ENCODE results near the gene CAB39.

Gene CAB39

DNA sequence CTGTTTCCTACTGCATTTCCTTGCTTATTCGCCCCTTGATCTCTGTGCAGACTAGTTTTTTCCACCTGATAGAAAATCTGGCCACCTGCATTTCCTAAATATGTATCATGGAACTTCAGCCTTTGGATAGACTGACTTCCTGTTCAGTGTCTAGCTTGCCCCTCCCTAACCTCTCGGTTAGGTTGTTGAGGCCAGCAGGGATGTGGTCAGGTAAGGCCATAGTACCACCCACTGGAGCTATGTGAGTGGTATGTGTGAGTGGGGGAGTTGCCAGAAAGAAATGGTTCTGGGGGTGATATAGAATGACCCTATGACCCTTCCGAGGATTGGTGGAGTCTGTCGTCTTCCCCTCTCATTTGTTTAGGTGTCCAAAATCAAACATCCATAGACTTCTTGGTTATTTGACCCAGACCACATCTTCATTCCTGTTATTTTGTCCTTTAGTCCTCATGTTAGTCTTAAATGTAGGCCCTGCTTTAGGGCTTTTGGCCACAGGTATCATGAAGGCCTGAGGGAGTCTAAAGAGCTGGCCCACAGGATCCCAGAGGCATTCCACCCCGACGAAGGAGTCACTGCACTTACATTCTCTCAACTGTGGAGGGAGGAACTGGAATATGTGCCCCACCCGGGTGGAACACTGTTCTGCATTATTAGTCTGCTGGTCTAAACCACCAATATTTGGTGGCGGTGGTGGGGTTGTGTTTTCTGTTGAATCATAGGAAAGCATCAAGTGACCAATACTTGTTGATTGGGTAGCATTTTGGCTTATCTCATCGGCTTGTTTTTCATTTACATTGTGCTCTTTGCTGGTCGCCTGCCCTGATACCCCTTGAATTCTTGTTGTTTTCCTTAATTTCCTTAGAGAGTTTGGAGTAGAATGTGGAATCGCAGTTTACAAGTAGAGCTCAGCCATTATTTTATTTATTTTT, 21.9 kb downstream of the CAB39 start:
- Histone ChIP-seq H3K4me1 (ENCODE audit: control insufficient read depth, insufficient read depth, low read length) (peaks cover 15% of the 10 kb centered on the region), H3K27ac (ENCODE audit: low read depth, low read length) (no peak overlapping the region), H3K9ac (ENCODE audit: low read length) (no peak overlapping the region), H3K27me3 (ENCODE audit: control insufficient read depth, insufficient read depth, low read length) (no peaks in the 10 kb centered on the region), H3K4me3 (ENCODE audit: low read depth, low read length) (no peak overlapping the region), H3K9me3 (ENCODE audit: control insufficient read depth, insufficient read depth, low read depth, low read length) (no peaks in the 10 kb centered on the region), H3K36me3 (ENCODE audit: control insufficient read depth, insufficient read depth, low read length) (no peaks in the 10 kb centered on the region)

- Histone ChIP-seq H3K27me3 (ENCODE audit: control insufficient read depth, insufficient read depth, low read length) (no peaks in the 10 kb centered on the region), H3K36me3 (ENCODE audit: control insufficient read depth, insufficient read depth, low read length) (no peaks in the 10 kb centered on the region), H3K27ac (ENCODE audit: low read depth, low read length) (no peak overlapping the region), H3K9me3 (ENCODE audit: control insufficient read depth, insufficient read depth, low read depth, low read length) (no peaks in the 10 kb centered on the region), H3K4me1 (ENCODE audit: control insufficient read depth, insufficient read depth, low read length) (peaks cover 14% of the 10 kb centered on the region), H3K4me3 (ENCODE audit: low read depth, low read length) (no peak overlapping the region), H3K9ac (ENCODE audit: low read length) (no peak overlapping the region)
Observed at GRCh38 chr2:230735884-230736283, 23.2 kb downstream of the CAB39 start.

GRCh38 chr2:230737300-230737699, 24.7 kb downstream of the CAB39 start:
- Histone ChIP-seq H3K4me1 (ENCODE audit: control insufficient read depth, insufficient read depth, low read length) (peaks cover 11% of the 10 kb centered on the region), H3K27ac (ENCODE audit: low read depth, low read length) (no peak overlapping the region), H3K36me3 (ENCODE audit: control insufficient read depth, insufficient read depth, low read length) (0 out of 2 replicates have a peak, but pooled peaks cover 4% of the 10 kb centered on the region), H3K27me3 (ENCODE audit: control insufficient read depth, insufficient read depth, low read length) (no peaks in the 10 kb centered on the region), H3K9ac (ENCODE audit: low read length) (no peak overlapping the region), H3K9me3 (ENCODE audit: control insufficient read depth, insufficient read depth, low read depth, low read length) (no peaks in the 10 kb centered on the region), H3K4me3 (ENCODE audit: low read depth, low read length) (no peak overlapping the region)

- H3K4me3 ChIP-seq (ENCODE audit: low read depth, low read length), result no peak overlapping the region
- no peaks in the 10 kb centered on the region for H3K9me3 ChIP-seq (ENCODE audit: control insufficient read depth, insufficient read depth, low read depth, low read length)
- peaks cover 11% of the 10 kb centered on the region for H3K4me1 ChIP-seq (ENCODE audit: control insufficient read depth, insufficient read depth, low read length)
- no peaks in the 10 kb centered on the region for H3K27me3 ChIP-seq (ENCODE audit: control insufficient read depth, insufficient read depth, low read length)
- no peak overlapping the region for H3K9ac ChIP-seq (ENCODE audit: low read length)
- no peak overlapping the region for H3K27ac ChIP-seq (ENCODE audit: low read depth, low read length)
- H3K36me3 ChIP-seq (ENCODE audit: control insufficient read depth, insufficient read depth, low read length), result 0 out of 2 replicates have a peak, but pooled peaks cover 4% of the 10 kb centered on the region
Observed at GRCh38 chr2:230737791-230738226, 25.2 kb downstream of the CAB39 start.

DNA sequence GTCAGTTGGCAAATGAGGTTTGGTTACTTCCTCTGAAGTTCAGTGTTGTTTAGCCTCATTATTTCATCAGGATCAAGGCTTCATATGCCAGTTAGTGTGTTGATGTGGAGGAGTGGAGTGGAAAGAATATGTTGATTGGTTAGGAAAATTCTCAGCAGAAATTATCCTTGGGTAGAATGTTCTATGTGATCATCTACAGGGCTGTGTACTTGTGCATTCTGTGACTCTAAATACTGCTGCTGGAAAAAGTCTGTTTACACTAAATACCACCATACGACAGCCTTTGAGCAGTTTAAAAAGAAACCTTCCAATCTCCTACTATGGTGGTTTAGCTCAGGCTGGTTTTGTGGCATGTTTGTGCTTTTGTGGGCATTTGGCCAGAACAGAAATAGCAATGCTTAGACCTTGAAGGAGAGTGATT, 25.8 kb downstream of the CAB39 start:
- Histone ChIP-seq H3K4me1 (ENCODE audit: control insufficient read depth, insufficient read depth, low read length) (peaks cover 11% of the 10 kb centered on the region), H3K4me3 (ENCODE audit: low read depth, low read length) (no peak overlapping the region), H3K36me3 (ENCODE audit: control insufficient read depth, insufficient read depth, low read length) (0 out of 2 replicates have a peak, but pooled peaks cover 4% of the 10 kb centered on the region), H3K9ac (ENCODE audit: low read length) (no peak overlapping the region), H3K9me3 (ENCODE audit: control insufficient read depth, insufficient read depth, low read depth, low read length) (no peaks in the 10 kb centered on the region), H3K27me3 (ENCODE audit: control insufficient read depth, insufficient read depth, low read length) (no peaks in the 10 kb centered on the region), H3K27ac (ENCODE audit: low read depth, low read length) (no peak overlapping the region)

DNA sequence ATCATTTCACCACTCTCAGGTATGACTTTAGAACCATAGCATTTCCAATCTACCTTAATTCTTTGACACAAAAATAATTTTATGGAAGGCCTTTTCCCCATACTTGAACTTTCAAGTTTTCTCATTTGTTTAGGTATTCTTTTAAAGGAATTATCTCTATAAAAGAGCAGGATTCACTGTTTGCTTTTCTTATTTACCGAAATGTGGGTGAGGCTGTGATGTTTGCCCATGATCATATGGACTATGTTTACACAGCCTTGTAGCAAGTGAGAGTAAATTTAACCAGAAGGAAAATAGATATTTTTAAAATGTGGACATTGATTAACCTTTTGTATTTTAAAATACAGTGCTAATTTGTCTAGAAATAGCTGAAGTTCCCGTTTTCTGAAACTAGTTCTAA, 26.3 kb downstream of the CAB39 start:
- Histone ChIP-seq H3K9me3 (ENCODE audit: control insufficient read depth, insufficient read depth, low read depth, low read length) (no peaks in the 10 kb centered on the region), H3K27me3 (ENCODE audit: control insufficient read depth, insufficient read depth, low read length) (no peaks in the 10 kb centered on the region), H3K9ac (ENCODE audit: low read length) (no peak overlapping the region), H3K36me3 (ENCODE audit: control insufficient read depth, insufficient read depth, low read length) (0 out of 2 replicates have a peak, but pooled peaks cover 4% of the 10 kb centered on the region), H3K4me1 (ENCODE audit: control insufficient read depth, insufficient read depth, low read length) (peaks cover 9% of the 10 kb centered on the region), H3K4me3 (ENCODE audit: low read depth, low read length) (no peak overlapping the region), H3K27ac (ENCODE audit: low read depth, low read length) (no peak overlapping the region)

- Histone ChIP-seq H3K9ac (ENCODE audit: low read length) (no peak overlapping the region), H3K36me3 (ENCODE audit: control insufficient read depth, insufficient read depth, low read length) (0 out of 2 replicates have a peak, but pooled peaks cover 4% of the 10 kb centered on the region), H3K9me3 (ENCODE audit: control insufficient read depth, insufficient read depth, low read depth, low read length) (no peaks in the 10 kb centered on the region), H3K27ac (ENCODE audit: low read depth, low read length) (no peak overlapping the region), H3K4me1 (ENCODE audit: control insufficient read depth, insufficient read depth, low read length) (peaks cover 5% of the 10 kb centered on the region), H3K27me3 (ENCODE audit: control insufficient read depth, insufficient read depth, low read length) (no peaks in the 10 kb centered on the region), H3K4me3 (ENCODE audit: low read depth, low read length) (no peak overlapping the region)
Observed at GRCh38 chr2:230739961-230740360, 27.3 kb downstream of the CAB39 start.

DNA sequence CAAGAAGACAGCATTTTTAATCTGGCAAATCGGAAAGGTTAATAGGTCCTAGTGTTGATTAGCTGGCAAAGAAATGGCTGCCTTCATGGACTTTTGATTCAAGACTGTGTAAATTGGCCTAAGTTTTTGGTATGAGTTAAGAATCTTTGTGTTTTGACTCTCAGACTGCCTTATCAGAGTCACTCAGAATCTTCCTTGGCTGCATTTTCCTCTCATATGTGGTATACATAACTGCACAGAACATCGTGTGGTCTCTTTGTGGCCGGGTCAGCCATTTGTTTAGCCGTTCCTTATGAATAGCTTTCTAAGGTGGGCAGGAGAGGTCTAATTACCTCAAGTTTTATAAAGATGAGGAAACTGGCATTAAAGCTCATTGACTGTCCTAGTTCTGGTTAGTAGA, 30.1 kb downstream of the CAB39 start:
- peaks cover 5% of the 10 kb centered on the region for H3K4me1 ChIP-seq (ENCODE audit: control insufficient read depth, insufficient read depth, low read length)
- H3K4me3 ChIP-seq (ENCODE audit: low read depth, low read length), result no peak overlapping the region
- no peak overlapping the region for H3K9ac ChIP-seq (ENCODE audit: low read length)
- H3K27ac ChIP-seq (ENCODE audit: low read depth, low read length), result no peak overlapping the region
- H3K36me3 ChIP-seq (ENCODE audit: control insufficient read depth, insufficient read depth, low read length), result 0 out of 2 replicates have a peak, but pooled peaks cover 4% of the 10 kb centered on the region
- H3K27me3 ChIP-seq (ENCODE audit: control insufficient read depth, insufficient read depth, low read length), result no peaks in the 10 kb centered on the region
- no peaks in the 10 kb centered on the region for H3K9me3 ChIP-seq (ENCODE audit: control insufficient read depth, insufficient read depth, low read depth, low read length)

DNA sequence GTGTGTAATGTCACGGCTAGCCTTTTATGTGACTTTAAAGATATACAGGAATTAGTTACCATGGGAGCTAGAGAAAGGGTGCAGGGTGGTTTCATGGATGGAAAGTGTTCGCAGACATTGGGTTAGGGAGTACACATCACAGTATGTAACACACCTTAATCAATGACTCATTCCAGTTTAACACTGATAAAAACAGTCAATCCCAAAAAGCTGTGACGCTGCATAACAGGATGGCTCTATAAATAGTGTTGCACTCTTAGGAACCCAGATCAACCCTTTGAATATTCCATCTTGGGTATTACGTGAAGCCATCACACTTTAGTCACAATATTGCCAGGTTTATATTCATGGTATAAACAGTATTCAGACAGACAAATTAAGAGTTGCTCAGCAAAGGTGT, 33.6 kb downstream of the CAB39 start:
- Histone ChIP-seq H3K9me3 (ENCODE audit: control insufficient read depth, insufficient read depth, low read depth, low read length) (no peaks in the 10 kb centered on the region), H3K9ac (ENCODE audit: low read length) (no peak overlapping the region), H3K36me3 (ENCODE audit: control insufficient read depth, insufficient read depth, low read length) (0 out of 2 replicates have a peak, but pooled peaks cover 2% of the 10 kb centered on the region), H3K27me3 (ENCODE audit: control insufficient read depth, insufficient read depth, low read length) (no peaks in the 10 kb centered on the region), H3K27ac (ENCODE audit: low read depth, low read length) (no peak overlapping the region), H3K4me1 (ENCODE audit: control insufficient read depth, insufficient read depth, low read length) (no peaks in the 10 kb centered on the region), H3K4me3 (ENCODE audit: low read depth, low read length) (no peak overlapping the region)

- Histone ChIP-seq H3K9ac (ENCODE audit: low read length) (no peak overlapping the region), H3K27me3 (ENCODE audit: control insufficient read depth, insufficient read depth, low read length) (no peaks in the 10 kb centered on the region), H3K36me3 (ENCODE audit: control insufficient read depth, insufficient read depth, low read length) (no peaks in the 10 kb centered on the region), H3K4me3 (ENCODE audit: low read depth, low read length) (no peak overlapping the region), H3K4me1 (ENCODE audit: control insufficient read depth, insufficient read depth, low read length) (no peaks in the 10 kb centered on the region), H3K9me3 (ENCODE audit: control insufficient read depth, insufficient read depth, low read depth, low read length) (no peaks in the 10 kb centered on the region), H3K27ac (ENCODE audit: low read depth, low read length) (no peak overlapping the region)
Observed at GRCh38 chr2:230748087-230748486, 35.4 kb downstream of the CAB39 start.

DNA sequence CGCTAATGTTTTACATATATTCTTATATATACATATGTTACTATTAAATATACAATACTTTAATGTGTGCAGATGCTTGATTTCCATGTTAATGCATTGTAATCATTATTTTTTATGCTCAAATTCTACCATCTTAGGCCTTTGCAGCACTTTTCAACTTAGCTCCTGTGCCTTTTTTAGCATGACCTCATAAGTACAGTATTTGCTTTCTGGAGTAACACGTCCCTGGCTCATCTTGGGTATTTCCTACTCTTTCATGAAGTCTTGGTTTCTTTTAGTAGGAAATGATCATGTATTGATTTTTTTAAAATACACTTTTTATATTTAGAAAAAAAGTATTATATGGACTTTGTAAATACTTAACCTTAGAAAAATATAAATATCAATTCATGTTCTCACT, 36.5 kb downstream of the CAB39 start:
- H3K4me1 ChIP-seq (ENCODE audit: control insufficient read depth, insufficient read depth, low read length), result no peaks in the 10 kb centered on the region
- no peaks in the 10 kb centered on the region for H3K9me3 ChIP-seq (ENCODE audit: control insufficient read depth, insufficient read depth, low read depth, low read length)
- no peak overlapping the region for H3K9ac ChIP-seq (ENCODE audit: low read length)
- no peak overlapping the region for H3K27ac ChIP-seq (ENCODE audit: low read depth, low read length)
- no peak overlapping the region for H3K4me3 ChIP-seq (ENCODE audit: low read depth, low read length)
- no peaks in the 10 kb centered on the region for H3K27me3 ChIP-seq (ENCODE audit: control insufficient read depth, insufficient read depth, low read length)
- no peaks in the 10 kb centered on the region for H3K36me3 ChIP-seq (ENCODE audit: control insufficient read depth, insufficient read depth, low read length)
